ENCODE data around the gene STKLD1. TPM values are rescaled to one million over a fixed set of nuclear protein-coding genes. Genes with fewer than 3 reads are reported as not detected.
A peak's percentile ranks its signal among the peaks of the same experiment; 100 is the strongest.

The STKLD1 gene
- total RNA-seq, 5 donors from 2014 or later (not counting 1 experiment from before 2014, with no cell fraction given), result 0.49 to 1.1 (median 0.70) TPM

DNA sequence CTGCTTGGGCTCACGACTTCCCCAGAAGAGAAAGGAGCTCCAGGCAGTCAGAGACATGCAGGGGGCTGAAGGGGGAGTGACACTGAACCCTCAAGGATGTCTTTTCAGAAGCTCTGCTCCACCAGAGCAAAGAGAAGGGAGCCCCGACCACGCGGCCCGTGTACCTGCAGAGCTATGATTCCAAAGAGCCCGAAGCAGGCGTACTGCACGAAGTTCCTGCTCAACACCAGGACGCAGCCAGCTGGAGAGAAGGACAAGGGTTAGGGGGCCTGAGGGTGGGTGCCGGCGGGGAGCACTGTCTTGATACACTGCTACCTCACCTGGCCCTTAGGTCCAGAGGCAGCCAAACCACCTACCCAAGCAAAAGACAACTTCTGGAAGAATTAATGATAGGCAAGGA is 9.7 kb upstream of the STKLD1 start:
- 96% methylated on average over 9 of the region's 11 CpGs for WGBS (ENCODE audit: insufficient coverage)
- Histone ChIP-seq H3K9me3 (no peaks in the 10 kb centered on the region), H3K27me3 (replicated peaks in 1 of 2; ENCODE audit: control insufficient read depth in 2 of 2, extremely low read depth in 1 of 2, insufficient read depth in 2 of 2, low read length in 1 of 2) (no peaks in the 10 kb centered on the region), H3K27ac (ENCODE audit: low read length) (no peak overlapping the region), H3K4me1 (ENCODE audit: control insufficient read depth in 1 of 2, extremely low read depth in 1 of 2, insufficient read depth in 2 of 2, low read length in 2 of 2) (peaks cover 21 to 55% of the 10 kb centered on the region in 2 experiments), H3K4me3 (ENCODE audit: control insufficient read depth in 1 of 2, extremely low read depth in 1 of 2, low read length in 1 of 2) (no peak overlapping the region), H3K36me3 (ENCODE audit: control insufficient read depth in 2 of 2, extremely low read depth in 1 of 2, insufficient read depth in 1 of 2, low read length in 1 of 2) (peaks cover 17 to 78% of the 10 kb centered on the region in 2 donors)
- ChIA-PET CTCF (interaction anchor here in 1 of 2 donors (1.6 kb wide), 1 partner anchor 18 kb away, joined by 4 read pairs; the partner anchor contains the start of genes MED22 and RPL7A), POLR2A (interaction anchor here in 1 of 2 donors (0.5 kb wide), 1 partner anchor 275 kb away, joined by 9 read pairs; no protein-coding TSS in a partner anchor)
- ATAC-seq (replicated peaks in 1 of 4) (no peak), DNase-seq (no peak)
- peaks cover 40% of the 10 kb centered on the region for H3K36me3 Mint-ChIP-seq
- H3K4me3 Mint-ChIP-seq, result no peak overlapping the region
- H3K9me3 Mint-ChIP-seq, result no peaks in the 10 kb centered on the region
- peaks cover 40 to 63% (median 53%) of the 10 kb centered on the region in 3 donors for H3K4me1 Mint-ChIP-seq
- no peaks in the 10 kb centered on the region for H3K27me3 Mint-ChIP-seq
- no peak overlapping the region for H3K27ac Mint-ChIP-seq

DNA sequence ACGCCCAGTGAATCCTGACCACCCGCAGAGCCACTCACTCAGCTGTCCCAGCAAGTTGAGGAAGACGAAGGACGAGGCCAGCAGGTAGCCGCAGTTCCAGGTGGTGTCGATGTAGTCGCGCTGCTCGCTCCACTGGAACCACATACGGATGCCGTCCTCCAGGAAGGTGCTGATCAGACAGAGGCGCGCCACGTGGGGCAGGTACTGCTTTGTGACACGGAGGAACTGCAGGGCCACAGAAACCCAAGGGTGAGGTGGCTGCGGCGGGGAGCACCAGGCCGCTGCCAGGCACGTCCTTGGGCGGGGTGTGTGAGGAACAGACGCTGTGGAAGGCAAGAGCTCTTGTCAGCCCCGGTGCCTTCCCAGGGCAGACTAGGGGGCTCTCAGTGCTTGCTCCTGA is 8.9 kb upstream of the STKLD1 start:
- peaks cover 48 to 70% (median 61%) of the 10 kb centered on the region in 3 donors for H3K4me1 Mint-ChIP-seq
- Histone ChIP-seq H3K36me3 (ENCODE audit: control insufficient read depth in 2 of 2, extremely low read depth in 1 of 2, insufficient read depth in 1 of 2, low read length in 1 of 2) (peaks cover 14 to 70% of the 10 kb centered on the region in 2 donors), H3K9me3 (no peaks in the 10 kb centered on the region), H3K27ac (ENCODE audit: low read length) (no peak overlapping the region), H3K27me3 (replicated peaks in 1 of 2; ENCODE audit: control insufficient read depth in 2 of 2, extremely low read depth in 1 of 2, insufficient read depth in 2 of 2, low read length in 1 of 2) (no peaks in the 10 kb centered on the region), H3K4me3 (ENCODE audit: control insufficient read depth in 1 of 2, extremely low read depth in 1 of 2, low read length in 1 of 2) (no peak overlapping the region), H3K4me1 (ENCODE audit: control insufficient read depth in 1 of 2, extremely low read depth in 1 of 2, insufficient read depth in 2 of 2, low read length in 2 of 2) (peaks cover 29 to 63% of the 10 kb centered on the region in 2 experiments)
- WGBS (ENCODE audit: insufficient coverage), result 93% methylated on average over 16 of the region's 22 CpGs
- H3K4me3 Mint-ChIP-seq, result no peak overlapping the region
- H3K27ac Mint-ChIP-seq, result no peak overlapping the region
- CTCF ChIA-PET, result no interaction called here
- H3K27me3 Mint-ChIP-seq, result no peaks in the 10 kb centered on the region
- no peaks in the 10 kb centered on the region for H3K9me3 Mint-ChIP-seq
- H3K36me3 Mint-ChIP-seq, result peaks cover 32% of the 10 kb centered on the region
- DNase-seq (no peak), ATAC-seq (replicated peaks in 1 of 4) (no peak)
- POLR2A ChIA-PET, result no interaction called here

DNA sequence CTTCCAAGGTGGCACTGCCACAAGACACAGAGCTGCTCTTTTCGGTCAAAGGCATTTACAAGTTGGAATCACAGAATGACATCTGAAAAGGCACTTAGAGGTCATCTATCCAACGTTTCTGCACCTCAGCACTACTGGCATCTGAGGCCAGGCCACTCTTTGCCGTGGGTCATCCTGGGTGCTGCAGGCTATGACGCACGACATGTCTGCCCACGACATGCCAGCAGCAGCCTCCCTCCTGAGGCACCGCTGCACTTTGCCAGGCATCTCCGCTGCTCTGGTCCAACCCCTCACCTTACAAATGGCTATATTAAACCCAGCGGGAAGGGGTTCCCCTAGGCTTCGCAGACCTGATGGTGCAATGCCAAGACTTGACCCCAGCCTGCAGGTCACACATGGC is 8.4 kb upstream of the STKLD1 start:
- H3K36me3 ChIP-seq (ENCODE audit: control insufficient read depth in 2 of 2, extremely low read depth in 1 of 2, insufficient read depth in 1 of 2, low read length in 1 of 2), result peaks cover 12 to 68% of the 10 kb centered on the region in 2 donors
- ChIA-PET POLR2A (no interaction called here), CTCF (no interaction called here)
- H3K9me3 Mint-ChIP-seq, result no peaks in the 10 kb centered on the region
- H3K27me3 ChIP-seq (replicated peaks in 1 of 2; ENCODE audit: control insufficient read depth in 2 of 2, extremely low read depth in 1 of 2, insufficient read depth in 2 of 2, low read length in 1 of 2), result no peaks in the 10 kb centered on the region
- H3K4me1 ChIP-seq (ENCODE audit: control insufficient read depth in 1 of 2, extremely low read depth in 1 of 2, insufficient read depth in 2 of 2, low read length in 2 of 2), result peaks cover 35 to 68% of the 10 kb centered on the region in 2 experiments
- no peak overlapping the region for H3K4me3 ChIP-seq (ENCODE audit: control insufficient read depth in 1 of 2, extremely low read depth in 1 of 2, low read length in 1 of 2)
- H3K9me3 ChIP-seq, result no peaks in the 10 kb centered on the region
- no peak overlapping the region for H3K27ac Mint-ChIP-seq
- no peak overlapping the region for H3K4me3 Mint-ChIP-seq
- ATAC-seq (replicated peaks in 1 of 4), result no peak
- 93% methylated on average over 10 of the region's 10 CpGs for WGBS (ENCODE audit: insufficient coverage)
- peaks cover 30% of the 10 kb centered on the region for H3K36me3 Mint-ChIP-seq
- H3K27ac ChIP-seq (ENCODE audit: low read length), result no peak overlapping the region
- DNase-seq, result no peak
- H3K27me3 Mint-ChIP-seq, result no peaks in the 10 kb centered on the region
- peaks cover 54 to 76% (median 67%) of the 10 kb centered on the region in 3 donors for H3K4me1 Mint-ChIP-seq

DNA sequence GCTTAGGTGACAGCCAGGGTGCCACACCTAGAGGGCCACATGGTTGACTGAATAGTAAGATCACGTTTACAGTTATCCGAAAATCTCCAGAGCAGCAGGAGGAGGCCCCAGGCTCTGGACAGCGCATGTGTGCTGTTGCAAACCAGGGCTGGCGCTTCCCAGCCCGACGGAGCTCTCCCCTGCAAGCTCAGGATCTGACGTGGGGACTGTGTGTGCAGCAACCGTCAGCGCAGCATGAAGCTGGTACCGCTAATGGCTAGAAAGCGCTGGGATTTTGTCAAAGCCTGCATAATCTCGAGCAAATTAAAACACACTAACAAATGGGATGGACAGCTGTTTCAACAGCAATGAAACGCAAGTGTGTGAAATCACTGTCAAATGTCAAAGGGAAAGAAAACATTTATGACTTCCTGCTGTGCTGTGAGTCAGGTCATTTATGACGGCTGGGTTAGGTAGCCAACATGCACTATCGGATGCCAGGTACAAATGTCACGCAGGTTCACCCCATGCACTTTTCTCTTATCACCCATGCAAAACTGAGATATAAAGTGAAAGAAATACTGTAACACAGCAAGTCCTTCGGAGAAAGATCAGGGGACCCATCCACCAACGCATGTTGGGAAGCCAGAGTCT is 7.8 kb upstream of the STKLD1 start:
- Histone ChIP-seq H3K4me1 (ENCODE audit: control insufficient read depth in 1 of 2, extremely low read depth in 1 of 2, insufficient read depth in 2 of 2, low read length in 2 of 2) (peaks cover 35 to 74% of the 10 kb centered on the region in 2 experiments), H3K36me3 (ENCODE audit: control insufficient read depth in 2 of 2, extremely low read depth in 1 of 2, insufficient read depth in 1 of 2, low read length in 1 of 2) (peaks cover 12 to 63% of the 10 kb centered on the region in 2 donors), H3K9me3 (no peaks in the 10 kb centered on the region), H3K27me3 (replicated peaks in 1 of 2; ENCODE audit: control insufficient read depth in 2 of 2, extremely low read depth in 1 of 2, insufficient read depth in 2 of 2, low read length in 1 of 2) (no peaks in the 10 kb centered on the region), H3K4me3 (ENCODE audit: control insufficient read depth in 1 of 2, extremely low read depth in 1 of 2, low read length in 1 of 2) (no peak overlapping the region), H3K27ac (ENCODE audit: low read length) (peak overlapping the region; percentile 94)
- Mint-ChIP-seq H3K4me3 (peak overlapping the region; percentile 49 to 92 (median 70)), H3K36me3 (peaks cover 26% of the 10 kb centered on the region), H3K27ac (peak overlapping the region; percentile 93 to 95), H3K27me3 (no peaks in the 10 kb centered on the region), H3K4me1 (peaks cover 60 to 82% (median 72%) of the 10 kb centered on the region in 3 donors), H3K9me3 (no peaks in the 10 kb centered on the region)
- no peak for DNase-seq
- ChIA-PET POLR2A (no interaction called here), CTCF (no interaction called here)
- 80% methylated on average over 13 of the region's 18 CpGs for WGBS (ENCODE audit: insufficient coverage)
- ATAC-seq (replicated peaks in 1 of 4), result no peak

DNA sequence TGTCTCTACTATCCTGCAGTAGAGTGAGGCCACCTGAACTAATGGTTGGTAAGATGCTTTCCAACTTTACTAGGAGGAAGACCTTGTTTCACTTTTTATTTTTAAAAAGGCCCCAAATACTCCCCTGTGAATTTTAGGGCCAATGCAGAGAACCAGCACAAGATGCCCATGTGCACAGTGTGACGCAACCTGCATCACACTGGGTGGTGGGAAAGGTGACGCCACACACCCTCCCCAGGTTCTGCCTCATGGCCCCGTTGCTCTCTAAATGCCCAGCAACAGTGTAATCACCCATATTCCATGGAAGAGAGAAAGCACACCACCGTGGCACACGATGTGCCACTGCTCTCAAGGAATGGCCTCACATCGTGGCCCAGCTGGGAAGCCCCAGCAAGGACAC is 6.7 kb upstream of the STKLD1 start:
- Histone ChIP-seq H3K27ac (ENCODE audit: low read length) (peak overlapping the region; percentile 94), H3K9me3 (no peaks in the 10 kb centered on the region), H3K4me1 (ENCODE audit: control insufficient read depth in 1 of 2, extremely low read depth in 1 of 2, insufficient read depth in 2 of 2, low read length in 2 of 2) (peaks cover 40 to 85% of the 10 kb centered on the region in 2 experiments), H3K36me3 (ENCODE audit: control insufficient read depth in 2 of 2, extremely low read depth in 1 of 2, insufficient read depth in 1 of 2, low read length in 1 of 2) (peaks cover 12 to 58% of the 10 kb centered on the region in 2 donors), H3K27me3 (replicated peaks in 1 of 2; ENCODE audit: control insufficient read depth in 2 of 2, extremely low read depth in 1 of 2, insufficient read depth in 2 of 2, low read length in 1 of 2) (no peaks in the 10 kb centered on the region), H3K4me3 (ENCODE audit: control insufficient read depth in 1 of 2, extremely low read depth in 1 of 2, low read length in 1 of 2) (no peak overlapping the region)
- Mint-ChIP-seq H3K27me3 (no peaks in the 10 kb centered on the region), H3K4me3 (peak overlapping the region; percentile 73 to 92 (median 76)), H3K36me3 (peaks cover 18% of the 10 kb centered on the region), H3K9me3 (no peaks in the 10 kb centered on the region), H3K27ac (peak overlapping the region; percentile 93 to 95), H3K4me1 (peaks cover 62 to 84% (median 79%) of the 10 kb centered on the region in 3 donors)
- no peak for ATAC-seq (replicated peaks in 1 of 4)
- CTCF ChIA-PET, result interaction anchor here in 1 of 2 donors (2.3 kb wide), 1 partner anchor 19 kb away, joined by 11 read pairs; no protein-coding TSS in a partner anchor
- POLR2A ChIA-PET, result interaction anchor here in 1 of 2 donors (0.6 kb wide), 1 partner anchor 18 kb away, joined by 4 read pairs; no protein-coding TSS in a partner anchor
- WGBS (ENCODE audit: insufficient coverage), result 58% methylated on average over 5 of the region's 6 CpGs
- no peak for DNase-seq

DNA sequence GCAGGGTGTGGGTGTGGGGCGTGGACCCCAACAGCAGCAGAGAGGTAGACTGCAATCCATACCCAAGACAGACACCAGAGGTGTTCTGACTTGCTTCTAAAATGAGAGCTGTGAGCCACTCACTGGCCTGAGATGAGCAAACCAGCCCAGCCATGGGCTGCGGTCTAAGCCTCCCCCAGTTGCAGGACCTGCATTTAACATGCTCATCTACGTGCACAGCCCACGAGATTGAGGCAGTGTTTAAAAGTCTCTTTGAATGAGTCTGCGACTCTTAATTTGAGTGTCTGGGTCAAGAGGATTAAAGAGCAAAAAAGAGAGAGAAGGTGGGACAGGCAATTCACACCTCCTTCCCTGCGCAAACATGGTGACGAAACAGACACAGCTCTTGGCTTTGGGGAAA is 6.2 kb upstream of the STKLD1 start:
- peak overlapping the region; percentile 94 for H3K27ac ChIP-seq (ENCODE audit: low read length)
- H3K4me1 ChIP-seq (ENCODE audit: control insufficient read depth in 1 of 2, extremely low read depth in 1 of 2, insufficient read depth in 2 of 2, low read length in 2 of 2), result peaks cover 45 to 87% of the 10 kb centered on the region in 2 experiments
- Mint-ChIP-seq H3K27me3 (no peaks in the 10 kb centered on the region), H3K4me1 (peaks cover 67 to 89% (median 83%) of the 10 kb centered on the region in 3 donors), H3K27ac (peak overlapping the region; percentile 93 to 95), H3K4me3 (peak overlapping the region; percentile 73 to 92 (median 76)), H3K9me3 (no peaks in the 10 kb centered on the region), H3K36me3 (peaks cover 22% of the 10 kb centered on the region)
- peaks cover 12 to 55% of the 10 kb centered on the region in 2 donors for H3K36me3 ChIP-seq (ENCODE audit: control insufficient read depth in 2 of 2, extremely low read depth in 1 of 2, insufficient read depth in 1 of 2, low read length in 1 of 2)
- POLR2A ChIA-PET, result interaction anchor here in 1 of 2 donors (0.6 kb wide), 1 partner anchor 18 kb away, joined by 4 read pairs; no protein-coding TSS in a partner anchor
- no peak overlapping the region for H3K4me3 ChIP-seq (ENCODE audit: control insufficient read depth in 1 of 2, extremely low read depth in 1 of 2, low read length in 1 of 2)
- 70% methylated on average over 4 of the region's 7 CpGs for WGBS (ENCODE audit: insufficient coverage)
- H3K9me3 ChIP-seq, result no peaks in the 10 kb centered on the region
- H3K27me3 ChIP-seq (replicated peaks in 1 of 2; ENCODE audit: control insufficient read depth in 2 of 2, extremely low read depth in 1 of 2, insufficient read depth in 2 of 2, low read length in 1 of 2), result no peaks in the 10 kb centered on the region
- CTCF ChIA-PET, result interaction anchor here in 1 of 2 donors (0.6 to 2.3 kb wide), 3 partner anchors 11 to 766 kb away, joined by 3 to 11 read pairs (median 5); partner anchors contain the start of gene WDR5
- ATAC-seq (replicated peaks in 1 of 4), result no peak
- peak in 1 of 35 experiments; percentile 52 for DNase-seq

All from T-cell (primary cell).